PC-9 (cell line): ENCODE results near the gene OBSL1. TPM values are rescaled to one million over a fixed set of nuclear protein-coding genes. Genes with fewer than 3 reads are reported as not detected.
A peak's percentile ranks its signal among the peaks of the same experiment; 100 is the strongest.

ENCODE experiments used
- BruUV-seq: library from RNA; stranded (reverse); fragments of 400-500 nt; replicated peaks from 2 replicates; lab custom pipeline; 2021; lab: Mats Ljungman, UMichigan
- CTCF ChIA-PET: fragments of 300-600 bp; sonication (Branson Sonifier 250); formaldehyde crosslinking; loops from one replicate; lab custom pipeline; 2022; ENCODE audit warnings: antibody characterized with exemption; lab: Charles Lee
- POLR2A ChIA-PET: fragments of 300-600 bp; sonication (Branson Sonifier 250); formaldehyde crosslinking; loops from one replicate; lab custom pipeline; 2022; ENCODE audit warnings: antibody characterized with exemption; ENCODE audit not compliant: unreplicated experiment; lab: Charles Lee
- DNase-seq, 2 experiments: peaks; one replicate each; pipeline versions ENCODE4 v3.0.0 to v3.0.0-alpha.2; 2015 to 2022; ENCODE audit warnings: mixed read lengths in 1 of 2
- H2AFZ ChIP-seq: fragments of 200-600 bp; sonication (generic); 2 replicates; pipeline ENCODE4 v1.8.1; 2017; ENCODE audit warnings: antibody characterized with exemption
- H3F3A ChIP-seq: fragments of 200-600 bp; sonication (generic); 2 replicates; pipeline ENCODE4 v1.8.1; 2017; ENCODE audit warnings: antibody characterized with exemption, mild to moderate bottlenecking, low read depth; ENCODE audit not compliant: insufficient read depth
- H3K27ac ChIP-seq: fragments of 200-600 bp; sonication (generic); 2 replicates; pipeline ENCODE4 v1.6.1; 2016; ENCODE audit warnings: mixed run types
- H3K27me3 ChIP-seq: fragments of 200-600 bp; sonication (generic); 2 replicates; pipeline ENCODE4 v1.6.1; 2016; ENCODE audit warnings: low read depth, mixed run types; ENCODE audit not compliant: insufficient read depth
- H3K36me3 ChIP-seq: fragments of 200-600 bp; sonication (generic); 2 replicates; pipeline ENCODE4 v1.6.1; 2016; ENCODE audit warnings: low read depth, mixed run types
- H3K4me1 ChIP-seq: fragments of 200-600 bp; sonication (generic); replicated peaks from 2 replicates; pipeline ENCODE4 v1.6.1; 2016; ENCODE audit warnings: mixed run types; ENCODE audit not compliant: insufficient read depth
- H3K4me2 ChIP-seq: fragments of 200-600 bp; sonication (generic); 2 replicates; pipeline ENCODE4 v1.6.1; 2017; ENCODE audit warnings: mixed run types
- H3K4me3 ChIP-seq: fragments of 200-600 bp; sonication (generic); 2 replicates; pipeline ENCODE4 v1.6.1; 2016; ENCODE audit warnings: mixed run types
- H3K79me2 ChIP-seq: fragments of 200-600 bp; sonication (generic); 2 replicates; pipeline ENCODE4 v1.6.1; 2017; ENCODE audit warnings: low read depth, mixed run types
- H3K9me2 ChIP-seq: fragments of 200-600 bp; sonication (generic); 2 replicates; pipeline ENCODE4 v1.8.1; 2017; ENCODE audit warnings: mild to moderate bottlenecking; ENCODE audit not compliant: insufficient read depth
- H3K9me3 ChIP-seq: fragments of 200-600 bp; sonication (generic); 2 replicates; pipeline ENCODE4 v1.8.1; 2016; ENCODE audit warnings: low read depth; ENCODE audit not compliant: insufficient read depth
- H4K20me1 ChIP-seq: fragments of 200-600 bp; sonication (generic); 2 replicates; pipeline ENCODE4 v1.8.1; 2017; ENCODE audit not compliant: insufficient read depth
- EZH2 ChIP-seq: fragments of 200-600 bp; sonication (generic); IDR thresholded peaks from 2 replicates; pipeline ENCODE4 v1.8.0; 2017; ENCODE audit warnings: antibody characterized with exemption, low read depth
- intact Hi-C: fragments of 100-400 bp; cut with micrococcal nuclease; formaldehyde crosslinking; loops from one replicate; pipeline ENCODE4 v1.10.0; 2022; ENCODE audit not compliant: unreplicated experiment
- total RNA-seq: library from RNA; stranded (reverse); gene quantifications from 2 replicates; pipeline ENCODE4 v1.2.3, GENCODE V29; 2021
- TF ChIP-seq, protein P1 (sequence below): fragments of 200-600 bp; sonication (generic); conservative IDR thresholded peaks from 2 replicates; pipeline ENCODE4 v1.6.1; 2017; ENCODE audit warnings: mixed run types, antibody characterized with exemption, mild to moderate bottlenecking, moderate library complexity

Gene OBSL1
- total RNA-seq, 1 experiment from 2014 or later, result 110 TPM

DNA sequence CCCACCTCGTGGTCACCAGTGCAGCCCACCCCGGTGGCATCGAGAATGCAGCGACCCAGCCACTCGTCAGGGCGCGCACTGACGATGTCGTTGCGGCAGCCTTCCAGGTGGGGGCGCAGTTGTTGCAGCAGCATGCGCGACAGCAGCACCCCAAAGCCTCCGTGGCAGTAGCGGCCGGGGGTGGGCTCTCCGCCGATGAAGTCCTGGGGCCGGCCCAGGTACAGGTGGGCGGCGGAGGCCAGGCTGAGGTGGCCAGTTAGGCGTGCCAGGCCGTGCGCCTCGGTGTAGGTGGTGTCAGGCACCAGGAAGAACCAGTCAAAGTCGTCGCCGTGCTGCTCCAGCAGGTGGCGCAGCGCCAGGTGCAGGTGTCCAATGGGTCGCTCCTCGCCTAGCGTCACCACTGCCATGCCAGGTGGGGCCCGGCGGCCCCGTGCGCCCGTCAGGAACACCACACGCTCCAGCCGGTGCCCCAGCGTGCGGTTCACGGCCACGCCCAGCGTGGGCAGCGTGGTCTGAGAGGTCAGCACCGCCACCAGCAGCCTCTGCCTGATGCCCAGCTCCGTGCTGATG, 29.6 kb downstream of the OBSL1 start:
- no peak overlapping the region for H2AFZ ChIP-seq
- H3K4me3 ChIP-seq, result peak overlapping the region; percentile 65
- H3F3A ChIP-seq, result peaks cover 17% of the 10 kb centered on the region; the same call in 1 of the 2 replicates
- CTCF ChIA-PET, result interaction anchor here (0.6 to 1.9 kb wide), 5 partner anchors 29 to 285 kb away, joined by 6 to 10 read pairs (median 7); partner anchors contain the start of gene OBSL1
- peak overlapping the region; percentile 93 for H3K4me2 ChIP-seq
- no TSS peak for BruUV-seq
- POLR2A ChIA-PET, result interaction anchor here (0.9 kb wide), 1 partner anchor 55 kb away, joined by 5 read pairs; the partner anchor contains the start of gene STK11IP
- peak; percentile 68 to 92 for DNase-seq
- TF ChIP-seq, protein P1, sequence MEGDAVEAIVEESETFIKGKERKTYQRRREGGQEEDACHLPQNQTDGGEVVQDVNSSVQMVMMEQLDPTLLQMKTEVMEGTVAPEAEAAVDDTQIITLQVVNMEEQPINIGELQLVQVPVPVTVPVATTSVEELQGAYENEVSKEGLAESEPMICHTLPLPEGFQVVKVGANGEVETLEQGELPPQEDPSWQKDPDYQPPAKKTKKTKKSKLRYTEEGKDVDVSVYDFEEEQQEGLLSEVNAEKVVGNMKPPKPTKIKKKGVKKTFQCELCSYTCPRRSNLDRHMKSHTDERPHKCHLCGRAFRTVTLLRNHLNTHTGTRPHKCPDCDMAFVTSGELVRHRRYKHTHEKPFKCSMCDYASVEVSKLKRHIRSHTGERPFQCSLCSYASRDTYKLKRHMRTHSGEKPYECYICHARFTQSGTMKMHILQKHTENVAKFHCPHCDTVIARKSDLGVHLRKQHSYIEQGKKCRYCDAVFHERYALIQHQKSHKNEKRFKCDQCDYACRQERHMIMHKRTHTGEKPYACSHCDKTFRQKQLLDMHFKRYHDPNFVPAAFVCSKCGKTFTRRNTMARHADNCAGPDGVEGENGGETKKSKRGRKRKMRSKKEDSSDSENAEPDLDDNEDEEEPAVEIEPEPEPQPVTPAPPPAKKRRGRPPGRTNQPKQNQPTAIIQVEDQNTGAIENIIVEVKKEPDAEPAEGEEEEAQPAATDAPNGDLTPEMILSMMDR, result peak; percentile 89
- no peak for TF ChIP-seq EZH2
- intact Hi-C loops, result loop anchor here (1.0 to 2.0 kb wide), 2 partner anchors 29 to 101 kb away; partner anchors contain the start of gene OBSL1
- no peaks in the 10 kb centered on the region; the same call in 1 of the 2 replicates for H3K4me1 ChIP-seq
- no peak overlapping the region for H3K27ac ChIP-seq
- peaks cover 10% of the 10 kb centered on the region for H3K36me3 ChIP-seq
- H3K79me2 ChIP-seq, result peaks cover 17% of the 10 kb centered on the region
- H3K9me3 ChIP-seq, result no peaks in the 10 kb centered on the region
- no peaks in the 10 kb centered on the region for H3K9me2 ChIP-seq
- no peaks in the 10 kb centered on the region for H3K27me3 ChIP-seq
- H4K20me1 ChIP-seq, result peaks cover 23% of the 10 kb centered on the region

DNA sequence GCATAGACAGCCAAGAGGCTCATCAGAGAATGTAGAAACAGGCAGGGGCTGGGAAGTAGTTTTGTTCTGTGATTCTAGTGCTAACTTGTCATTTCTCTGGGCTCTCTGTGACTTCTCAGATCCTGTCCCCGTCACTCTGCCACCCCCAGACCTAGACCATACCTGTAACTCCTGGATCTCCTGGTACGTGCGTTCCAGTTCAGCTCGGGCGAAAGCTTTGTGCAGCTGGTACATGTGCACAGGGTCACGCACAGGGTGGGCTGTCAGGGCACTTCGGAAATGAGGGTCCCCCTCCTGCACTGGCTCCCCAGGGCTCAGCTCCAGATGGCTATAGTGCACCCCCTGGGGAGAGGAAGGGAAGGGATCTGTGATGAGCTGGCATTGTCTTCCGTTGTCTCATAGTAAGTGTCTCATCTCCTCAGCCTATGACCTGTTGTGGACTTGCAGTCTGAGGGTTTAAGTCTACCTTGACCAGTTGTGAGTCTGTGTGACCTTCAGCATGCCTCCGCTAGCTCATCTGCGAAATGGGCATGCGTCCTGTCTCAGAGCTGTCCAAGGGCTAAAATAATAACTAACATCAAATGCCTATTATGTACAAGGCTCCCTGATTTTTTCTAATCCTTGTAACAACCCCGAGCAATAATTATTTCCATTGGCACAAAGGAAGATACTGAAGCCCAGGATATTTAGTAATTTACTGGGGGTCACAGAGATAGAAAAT, 30.4 kb downstream of the OBSL1 start:
- ChIA-PET POLR2A (no interaction called here), CTCF (interaction anchor here (0.5 to 1.9 kb wide), 3 partner anchors 148 to 286 kb away, joined by 5 to 8 read pairs (median 6); no protein-coding TSS in a partner anchor)
- Histone ChIP-seq H3K36me3 (peaks cover 10% of the 10 kb centered on the region), H2AFZ (no peak overlapping the region), H4K20me1 (peaks cover 23% of the 10 kb centered on the region), H3K9me2 (no peaks in the 10 kb centered on the region), H3F3A (peaks cover 17% of the 10 kb centered on the region; the same call in 1 of the 2 replicates), H3K9me3 (no peaks in the 10 kb centered on the region), H3K79me2 (peaks cover 17% of the 10 kb centered on the region), H3K4me3 (no peak overlapping the region), H3K4me1 (no peaks in the 10 kb centered on the region; the same call in 1 of the 2 replicates), H3K27ac (no peak overlapping the region), H3K27me3 (no peaks in the 10 kb centered on the region), H3K4me2 (no peak overlapping the region)
- no peak for DNase-seq
- intact Hi-C loops, result loop anchor here (1.0 kb wide), 1 partner anchor 101 kb away; no protein-coding TSS in a partner anchor
- BruUV-seq, result no TSS peak
- TF ChIP-seq EZH2, result no peak
- TF ChIP-seq, protein P1, result no peak

GRCh38 chr2:219539926-219540678, 31.2 kb downstream of the OBSL1 start:
- H3K36me3 ChIP-seq, result peaks cover 10% of the 10 kb centered on the region
- peaks cover 17% of the 10 kb centered on the region for H3K79me2 ChIP-seq
- TF ChIP-seq, protein P1, result no peak
- TF ChIP-seq EZH2, result no peak
- ChIA-PET CTCF (interaction anchor here (0.5 kb wide), 1 partner anchor 150 kb away, joined by 5 read pairs; no protein-coding TSS in a partner anchor), POLR2A (interaction anchor here (0.6 kb wide), 1 partner anchor 105 kb away, joined by 6 read pairs; no protein-coding TSS in a partner anchor)
- H3F3A ChIP-seq, result peaks cover 17% of the 10 kb centered on the region; the same call in 1 of the 2 replicates
- H3K4me3 ChIP-seq, result no peak overlapping the region
- H3K4me1 ChIP-seq, result no peaks in the 10 kb centered on the region; the same call in 1 of the 2 replicates
- BruUV-seq, result no TSS peak
- no peaks in the 10 kb centered on the region for H3K9me2 ChIP-seq
- intact Hi-C loops, result no loop called here
- no peak overlapping the region for H3K27ac ChIP-seq
- H3K4me2 ChIP-seq, result no peak overlapping the region
- H3K9me3 ChIP-seq, result no peaks in the 10 kb centered on the region
- no peak overlapping the region for H2AFZ ChIP-seq
- no peaks in the 10 kb centered on the region for H3K27me3 ChIP-seq
- peaks cover 23% of the 10 kb centered on the region for H4K20me1 ChIP-seq
- DNase-seq, result no peak
